Keratinocyte (primary cell): Measurements from ENCODE around the gene DDX39B.

Source experiments
- CTCF ChIP-seq, 3 experiments: IDR thresholded peaks in 1 of 3; conservative IDR thresholded peaks in 1 of 3; optimal IDR thresholded peaks in 1 of 3; 2 replicates in 2 of 3; 3 replicates in 1 of 3; pipeline versions ENCODE3 to v1.5.1; 2011; ENCODE audit warnings: low read length in 3 of 3, mild to moderate bottlenecking in 3 of 3, moderate library complexity in 2 of 3, control low read depth in 1 of 3, inconsistent platforms in 1 of 3; ENCODE audit not compliant: insufficient read depth in 2 of 3; ENCODE audit errors: extremely low read depth in 1 of 3
- EZH2 ChIP-seq: IDR thresholded peaks from one replicate; pipeline ENCODE4 v1.6.1; 2012; ENCODE audit warnings: inconsistent platforms, mild to moderate bottlenecking, low read length, moderate library complexity

DNA sequence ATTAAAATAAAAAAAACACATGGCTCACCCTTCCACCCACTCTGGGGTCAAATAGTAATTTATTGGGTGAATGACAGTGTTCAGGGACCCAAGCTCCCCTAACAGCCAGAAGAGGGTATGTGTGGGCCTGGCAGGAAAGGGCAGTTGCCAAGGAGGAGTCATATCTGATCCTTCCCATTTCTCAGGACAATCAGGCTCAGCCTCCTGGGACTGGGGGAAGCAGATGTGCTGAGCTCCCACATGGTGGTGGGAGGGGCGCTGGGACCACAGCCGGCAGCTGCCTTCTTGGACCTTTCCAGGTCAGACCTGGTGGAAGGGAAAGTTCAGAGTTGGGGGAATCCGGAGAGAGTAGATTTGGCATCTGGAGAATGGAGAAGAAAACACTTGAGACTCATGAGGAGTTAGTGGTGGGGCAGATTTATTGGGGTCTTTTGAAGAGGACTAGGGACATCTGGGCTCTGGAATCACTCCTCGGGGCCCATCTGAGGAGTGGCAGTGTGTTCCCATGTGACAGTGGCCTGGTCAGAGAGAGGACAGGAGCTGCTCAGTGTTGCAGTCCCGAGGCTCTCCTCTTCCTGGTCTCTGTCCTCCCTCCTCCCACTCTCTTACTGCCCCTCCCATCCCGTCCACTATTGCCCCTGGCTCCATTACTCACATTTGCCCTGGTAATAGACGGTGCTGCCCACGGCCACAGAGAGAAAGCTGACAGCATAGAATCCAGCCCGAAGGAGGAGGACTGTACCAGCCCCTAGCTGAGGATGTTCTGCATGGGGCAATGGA is 47.3 kb upstream of the DDX39B start:
- TF ChIP-seq CTCF (optimal IDR thresholded peaks at IDR 0.05 in 1 of 3, IDR thresholded peaks at IDR 0.05 in 1 of 3, conservative IDR thresholded peaks at IDR 0.05 in 1 of 3; ENCODE audit: extremely low read depth in 1 of 3, insufficient read depth in 2 of 3, low read length in 3 of 3) (no peak), EZH2 (no peak)
